PC-9 (cell line): Measurements from ENCODE around the gene DNAJC30.

Source experiments
- EZH2 ChIP-seq: fragments of 200-600 bp; sonication (generic); IDR thresholded peaks from 2 replicates; pipeline ENCODE4 v1.8.0; 2017; ENCODE audit warnings: antibody characterized with exemption, low read depth
- TF ChIP-seq, protein P1 (sequence below): fragments of 200-600 bp; sonication (generic); conservative IDR thresholded peaks from 2 replicates; pipeline ENCODE4 v1.6.1; 2017; ENCODE audit warnings: mixed run types, antibody characterized with exemption, mild to moderate bottlenecking, moderate library complexity

- TF ChIP-seq, protein P1, sequence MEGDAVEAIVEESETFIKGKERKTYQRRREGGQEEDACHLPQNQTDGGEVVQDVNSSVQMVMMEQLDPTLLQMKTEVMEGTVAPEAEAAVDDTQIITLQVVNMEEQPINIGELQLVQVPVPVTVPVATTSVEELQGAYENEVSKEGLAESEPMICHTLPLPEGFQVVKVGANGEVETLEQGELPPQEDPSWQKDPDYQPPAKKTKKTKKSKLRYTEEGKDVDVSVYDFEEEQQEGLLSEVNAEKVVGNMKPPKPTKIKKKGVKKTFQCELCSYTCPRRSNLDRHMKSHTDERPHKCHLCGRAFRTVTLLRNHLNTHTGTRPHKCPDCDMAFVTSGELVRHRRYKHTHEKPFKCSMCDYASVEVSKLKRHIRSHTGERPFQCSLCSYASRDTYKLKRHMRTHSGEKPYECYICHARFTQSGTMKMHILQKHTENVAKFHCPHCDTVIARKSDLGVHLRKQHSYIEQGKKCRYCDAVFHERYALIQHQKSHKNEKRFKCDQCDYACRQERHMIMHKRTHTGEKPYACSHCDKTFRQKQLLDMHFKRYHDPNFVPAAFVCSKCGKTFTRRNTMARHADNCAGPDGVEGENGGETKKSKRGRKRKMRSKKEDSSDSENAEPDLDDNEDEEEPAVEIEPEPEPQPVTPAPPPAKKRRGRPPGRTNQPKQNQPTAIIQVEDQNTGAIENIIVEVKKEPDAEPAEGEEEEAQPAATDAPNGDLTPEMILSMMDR = no peak
- no peak for TF ChIP-seq EZH2
Observed at GRCh38 chr7:73644688-73645286, 38.5 kb downstream of the DNAJC30 start.
